Stimulated activated CD8-positive, alpha-beta memory T cell treated with anti-CD3 and anti-CD28 coated beads, Interleukin-12 subunit alpha, Interleukin-12 subunit beta, amount 100 ng/mL, for 4 hours (primary cell): ENCODE results near the gene BARX2.

Source experiments
- DNase-seq: peaks from one replicate; pipeline ENCODE4 v3.0.0-alpha.2; 2020; ENCODE audit warnings: low read depth

BARX2 gene

GRCh38 chr11:129374081-129374992, 1.3 kb upstream of the BARX2 start:
- no peak for DNase-seq

GRCh38 chr11:129374993-129375750, 476 bp upstream of the BARX2 start:
- no peak for DNase-seq

GRCh38 chr11:129376658-129377341, 1.2 kb downstream of the BARX2 start:
- DNase-seq, result no peak

DNA sequence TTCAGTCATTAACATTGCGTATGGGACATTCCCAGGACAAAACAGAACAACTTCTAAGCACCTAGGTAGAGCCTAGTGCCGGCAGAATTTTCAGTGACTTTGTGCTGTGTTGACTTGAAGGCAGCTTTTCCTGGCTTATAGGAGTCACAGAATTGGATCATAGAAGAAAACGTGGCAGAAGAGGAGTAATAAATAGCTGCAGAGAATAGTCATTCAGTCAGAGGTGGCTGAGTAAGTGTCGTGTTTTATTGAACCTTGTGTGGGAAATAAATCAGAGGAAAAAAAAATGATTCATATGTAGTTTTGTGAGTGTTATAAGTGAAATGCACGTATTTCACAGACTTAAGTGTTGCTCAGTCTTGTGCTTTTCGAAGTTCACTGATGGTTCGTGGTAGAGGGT, 2.1 kb downstream of the BARX2 start:
- no peak for DNase-seq

DNA sequence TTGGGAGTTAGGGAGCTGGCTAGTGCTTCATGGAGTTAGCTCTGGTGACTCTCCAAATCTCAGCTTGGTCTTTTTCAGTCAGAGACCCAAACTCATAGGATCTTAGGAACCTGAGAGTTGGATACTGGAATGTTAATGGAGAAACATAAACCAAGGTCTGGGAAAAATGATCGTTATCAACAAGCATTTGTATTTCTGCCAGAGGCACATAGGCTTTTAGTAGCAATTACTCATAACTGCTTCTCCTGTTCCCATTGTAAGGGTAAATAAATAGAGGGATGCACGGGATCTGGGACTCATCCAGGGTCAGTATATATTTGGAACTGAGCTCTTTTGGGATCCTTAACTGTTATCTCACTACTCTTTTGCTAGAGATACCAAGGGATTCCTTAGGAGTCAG, 4.8 kb downstream of the BARX2 start:
- DNase-seq, result no peak

DNA sequence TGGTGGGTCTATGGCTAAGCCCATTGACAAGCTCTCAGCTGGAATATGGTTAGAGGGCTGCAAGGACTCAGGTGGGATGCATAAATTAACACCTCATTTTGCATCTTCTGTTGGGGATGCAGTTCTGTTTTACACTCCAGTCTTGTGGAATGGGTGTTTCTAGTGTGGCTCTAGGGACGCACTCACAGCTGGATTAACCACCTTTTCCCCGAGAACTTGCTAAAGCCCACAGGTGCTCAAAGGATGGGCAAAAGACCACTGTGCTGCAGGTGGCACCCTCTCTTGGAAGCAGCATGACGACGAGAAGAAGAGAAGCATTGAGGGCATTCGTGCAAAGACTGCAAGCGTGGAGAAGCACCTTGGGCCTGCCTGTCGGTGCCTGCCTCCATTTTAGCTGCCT, 6.9 kb downstream of the BARX2 start:
- no peak for DNase-seq

GRCh38 chr11:129383060-129383459, 7.4 kb downstream of the BARX2 start:
- DNase-seq, result no peak

GRCh38 chr11:129383502-129383901, 7.9 kb downstream of the BARX2 start:
- DNase-seq, result no peak

DNA sequence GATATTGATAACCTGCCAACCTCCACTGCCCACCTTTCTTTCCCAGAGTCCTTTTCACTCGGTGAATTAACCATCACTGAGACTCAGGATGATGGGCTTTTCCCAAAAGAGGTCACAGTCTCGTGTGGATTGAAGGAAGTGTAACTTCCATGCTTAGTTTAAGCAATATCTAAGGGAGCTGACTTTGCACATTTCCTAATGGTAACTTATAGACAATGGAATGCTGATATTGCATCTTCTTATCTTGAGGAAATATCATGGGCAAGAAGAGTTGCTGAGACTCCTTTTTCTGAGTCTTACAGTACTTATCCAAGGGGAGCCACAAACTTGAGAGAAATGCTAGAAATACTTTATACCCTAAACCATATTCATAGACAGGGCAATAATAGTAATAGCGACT, 8.8 kb downstream of the BARX2 start:
- DNase-seq, result no peak

DNA sequence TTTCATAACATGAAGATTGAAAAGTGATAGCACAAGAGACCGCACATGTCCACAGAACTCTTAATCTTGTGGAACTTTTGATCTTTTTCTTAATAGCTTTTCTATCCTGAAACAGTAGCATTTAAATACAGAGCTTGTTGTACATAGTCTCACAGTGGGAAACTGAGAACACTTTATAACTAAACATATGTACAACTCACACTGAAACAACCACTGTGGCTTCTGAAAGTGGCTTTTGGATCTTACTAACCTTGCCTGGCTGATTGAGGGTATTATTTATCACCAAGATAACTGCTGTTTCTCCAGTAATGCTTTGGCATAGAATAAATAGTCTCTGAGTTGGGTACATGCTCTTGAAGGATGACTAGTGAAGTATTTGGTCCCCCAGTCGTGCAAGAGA, 10.2 kb downstream of the BARX2 start:
- no peak for DNase-seq

DNA sequence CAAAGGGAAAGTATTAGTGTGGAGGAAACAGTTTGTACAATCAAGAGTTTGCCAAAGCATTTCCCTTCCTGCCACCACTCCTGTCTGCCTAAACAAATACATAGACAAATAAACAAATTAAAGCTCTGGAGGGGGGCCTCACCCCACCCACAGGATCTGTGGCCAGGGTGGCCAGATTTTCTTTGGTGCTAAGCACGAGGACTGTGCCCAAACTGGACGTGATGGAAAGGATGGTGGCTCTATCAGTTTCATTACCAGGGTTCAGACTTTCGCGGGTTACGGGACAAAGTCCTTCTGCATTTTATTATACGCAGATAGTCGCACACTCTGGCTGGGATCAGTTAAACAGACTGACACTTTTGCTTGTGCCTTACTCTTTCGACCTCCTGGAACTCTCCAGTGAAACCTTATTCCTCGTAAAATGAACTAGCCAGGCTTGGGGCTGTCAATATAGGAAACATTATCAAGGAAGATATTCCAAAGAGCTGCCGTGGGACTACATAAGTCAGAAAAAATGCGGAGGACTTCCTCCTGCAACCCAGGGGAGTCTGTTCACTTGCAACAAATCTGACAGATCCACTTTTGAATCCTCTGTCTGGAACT, 11.2 kb downstream of the BARX2 start:
- no peak for DNase-seq

GRCh38 chr11:129387434-129387833, 11.8 kb downstream of the BARX2 start:
- DNase-seq, result no peak

- no peak for DNase-seq
Measured at GRCh38 chr11:129388824-129389223, 13.2 kb downstream of the BARX2 start.

DNA sequence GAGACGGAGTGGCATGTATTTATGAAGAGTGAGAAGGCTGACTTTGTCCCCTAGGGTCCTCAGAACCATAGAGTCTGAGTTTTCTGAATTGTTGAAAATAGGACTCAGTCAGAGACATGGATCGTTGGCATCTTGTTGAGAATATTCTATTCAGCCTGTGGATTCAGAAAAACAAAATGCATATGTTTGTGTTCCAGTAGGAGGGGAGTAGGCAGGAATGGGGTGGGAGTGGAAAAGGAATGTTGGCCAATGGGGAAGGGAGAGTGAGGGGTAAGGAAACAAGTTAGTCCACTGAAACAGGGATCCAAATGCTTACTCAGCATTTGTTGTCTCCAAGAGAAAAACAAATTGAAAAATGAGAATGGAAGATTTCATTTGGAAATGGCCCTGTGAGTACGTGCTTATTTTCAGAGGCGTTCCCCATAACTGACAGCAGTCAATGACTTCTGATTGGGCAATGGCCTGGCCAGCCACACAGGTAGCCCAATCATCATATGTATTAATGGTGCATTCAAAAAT, 14.7 kb downstream of the BARX2 start:
- DNase-seq, result no peak

GRCh38 chr11:129391360-129391759, 15.7 kb downstream of the BARX2 start:
- DNase-seq, result no peak

DNA sequence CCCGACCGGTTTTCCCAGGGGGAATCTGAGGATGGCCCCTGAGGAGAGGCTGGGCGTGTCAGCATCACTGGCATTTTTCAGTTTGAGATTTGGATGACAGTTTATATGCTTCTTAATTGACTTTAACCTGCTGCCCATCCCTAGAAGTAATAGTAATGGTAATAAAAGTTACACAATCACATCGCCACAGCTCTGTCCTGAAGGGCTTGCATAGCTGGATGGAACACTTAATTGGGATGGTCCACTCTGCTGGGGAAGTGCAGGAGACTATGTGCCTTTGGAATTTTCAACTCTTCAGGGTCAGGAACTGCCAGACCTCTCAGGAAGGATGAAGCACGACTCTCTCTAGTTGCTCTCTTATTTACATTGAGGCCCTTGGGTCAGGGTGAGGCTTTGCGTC, 16.2 kb downstream of the BARX2 start:
- DNase-seq, result no peak

DNA sequence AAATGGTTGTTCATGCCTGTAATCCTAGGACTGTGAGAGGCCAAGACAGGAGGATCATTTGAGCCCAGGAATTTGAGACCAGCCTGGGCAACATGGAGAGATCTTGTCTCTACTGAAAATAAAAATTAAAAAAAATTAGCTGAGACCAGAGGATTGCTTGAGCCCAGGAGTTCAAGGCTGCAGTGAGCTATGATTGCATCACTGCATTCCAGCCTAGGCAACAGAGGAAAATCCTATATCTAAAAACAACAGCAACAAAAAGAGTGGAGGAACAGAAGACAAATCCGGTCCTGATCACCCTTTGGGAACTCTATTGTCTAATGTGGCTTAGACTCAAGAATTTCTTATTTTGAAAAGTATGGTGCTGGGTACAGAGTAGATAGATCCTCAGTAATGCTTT, 17.3 kb downstream of the BARX2 start:
- DNase-seq, result no peak

- no peak for DNase-seq
Measured at GRCh38 chr11:129394709-129395108, 19.1 kb downstream of the BARX2 start.

DNA sequence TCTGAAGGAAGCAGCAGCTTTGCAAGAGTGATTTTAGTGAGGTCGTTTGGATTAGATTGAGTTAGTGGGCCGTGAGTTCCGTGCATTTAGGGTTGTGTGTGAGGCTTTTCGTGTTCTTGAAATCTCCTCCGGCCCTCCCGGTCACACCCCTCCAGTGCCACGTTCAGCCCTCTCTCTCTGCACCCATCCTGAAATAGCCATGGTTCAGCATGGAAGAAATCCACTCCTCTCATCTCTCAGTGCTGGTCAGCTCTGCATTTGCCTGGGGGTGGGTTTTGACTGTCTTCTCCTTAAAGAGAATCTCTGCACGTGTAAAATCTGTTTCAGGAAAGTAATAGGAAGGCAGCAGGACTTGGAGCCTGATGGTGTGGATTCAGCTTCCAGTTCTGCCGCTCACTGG, 19.8 kb downstream of the BARX2 start:
- DNase-seq, result no peak

GRCh38 chr11:129395883-129396282, 20.2 kb downstream of the BARX2 start:
- no peak for DNase-seq

GRCh38 chr11:129396454-129396853, 20.8 kb downstream of the BARX2 start:
- no peak for DNase-seq
